ENCODE results near the gene GAPT. TPM values are rescaled to one million over a fixed set of nuclear protein-coding genes. Genes with fewer than 3 reads are reported as not detected.

Gene GAPT
- total RNA-seq, 4 donors from 2014 or later: 0.09 to 2.9 (median 0.18) TPM; not detected in 1

DNA sequence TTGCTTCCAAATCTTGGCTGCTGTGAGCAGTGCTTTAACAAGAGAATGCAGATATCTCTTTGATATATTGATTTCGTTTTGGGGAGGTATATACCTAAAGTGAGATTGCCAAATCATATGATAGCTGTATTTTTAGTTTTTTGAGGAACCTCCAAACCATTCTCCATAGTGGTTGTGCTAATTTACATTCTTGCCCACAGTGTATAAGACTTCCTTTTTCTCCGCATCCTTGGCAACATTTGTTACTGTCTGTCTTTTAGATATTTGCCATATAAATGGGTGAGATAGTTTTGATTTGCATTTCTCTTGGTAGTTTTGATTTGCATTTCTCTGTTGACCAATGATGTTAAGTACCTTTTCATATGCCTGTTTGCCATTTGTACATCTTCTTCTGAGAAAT is 21.3 kb upstream of the GAPT start:
- H3K36me3 ChIP-seq: no peaks in the 10 kb centered on the region
- no peaks in the 10 kb centered on the region for H3K27me3 ChIP-seq
- no peak overlapping the region for H3K27ac ChIP-seq
- intact Hi-C loops (cut with DNase I): loop anchor here (10.0 kb wide), 1 partner anchor 965 kb away; no protein-coding TSS in a partner anchor
- H3K4me1 ChIP-seq: no peaks in the 10 kb centered on the region
- no peak overlapping the region for H3K4me3 ChIP-seq
- TF ChIP-seq, protein P1, sequence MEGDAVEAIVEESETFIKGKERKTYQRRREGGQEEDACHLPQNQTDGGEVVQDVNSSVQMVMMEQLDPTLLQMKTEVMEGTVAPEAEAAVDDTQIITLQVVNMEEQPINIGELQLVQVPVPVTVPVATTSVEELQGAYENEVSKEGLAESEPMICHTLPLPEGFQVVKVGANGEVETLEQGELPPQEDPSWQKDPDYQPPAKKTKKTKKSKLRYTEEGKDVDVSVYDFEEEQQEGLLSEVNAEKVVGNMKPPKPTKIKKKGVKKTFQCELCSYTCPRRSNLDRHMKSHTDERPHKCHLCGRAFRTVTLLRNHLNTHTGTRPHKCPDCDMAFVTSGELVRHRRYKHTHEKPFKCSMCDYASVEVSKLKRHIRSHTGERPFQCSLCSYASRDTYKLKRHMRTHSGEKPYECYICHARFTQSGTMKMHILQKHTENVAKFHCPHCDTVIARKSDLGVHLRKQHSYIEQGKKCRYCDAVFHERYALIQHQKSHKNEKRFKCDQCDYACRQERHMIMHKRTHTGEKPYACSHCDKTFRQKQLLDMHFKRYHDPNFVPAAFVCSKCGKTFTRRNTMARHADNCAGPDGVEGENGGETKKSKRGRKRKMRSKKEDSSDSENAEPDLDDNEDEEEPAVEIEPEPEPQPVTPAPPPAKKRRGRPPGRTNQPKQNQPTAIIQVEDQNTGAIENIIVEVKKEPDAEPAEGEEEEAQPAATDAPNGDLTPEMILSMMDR (IDR thresholded peaks at IDR 0.05): no peak
- no peak for TF ChIP-seq POLR2A (IDR thresholded peaks at IDR 0.05)
- DNase-seq: no peak
- peaks cover 0 to 3% (median 0%) of the 10 kb centered on the region in 3 donors for H3K9me3 ChIP-seq
- WGBS, 2 donors: 42 to 65% methylated on average over 2 of the region's 2 CpGs

DNA sequence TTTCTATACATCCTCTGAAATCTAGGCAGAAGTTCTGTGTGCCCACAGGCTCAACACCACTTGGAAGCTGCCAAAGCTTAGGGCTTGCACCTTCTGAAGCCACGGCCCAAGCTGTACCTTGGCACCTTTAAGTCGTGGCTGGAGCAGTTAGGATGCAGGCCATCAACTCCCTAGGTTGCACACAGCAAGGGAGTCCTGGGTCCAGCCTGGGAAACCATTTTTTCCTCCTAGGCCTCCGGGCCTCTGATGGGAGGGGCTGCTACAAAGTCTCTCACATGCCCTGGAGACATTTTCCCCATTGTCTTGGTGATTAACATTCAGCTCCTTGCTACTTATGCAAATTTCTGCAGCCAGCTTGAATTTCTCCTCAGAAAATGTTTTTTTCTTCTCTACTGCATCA is 15.8 kb upstream of the GAPT start:
- intact Hi-C loops (cut with DNase I): no loop called here
- Histone ChIP-seq H3K27me3 (no peaks in the 10 kb centered on the region), H3K36me3 (no peaks in the 10 kb centered on the region), H3K27ac (no peak overlapping the region), H3K4me1 (no peaks in the 10 kb centered on the region), H3K9me3 (peaks cover 0 to 13% (median 4%) of the 10 kb centered on the region in 3 donors), H3K4me3 (no peak overlapping the region)
- no peak for TF ChIP-seq POLR2A (IDR thresholded peaks at IDR 0.05)
- TF ChIP-seq, protein P1 (IDR thresholded peaks at IDR 0.05): no peak
- 29 to 83% methylated on average over 2 of the region's 3 CpGs for WGBS, 2 donors
- DNase-seq: no peak

DNA sequence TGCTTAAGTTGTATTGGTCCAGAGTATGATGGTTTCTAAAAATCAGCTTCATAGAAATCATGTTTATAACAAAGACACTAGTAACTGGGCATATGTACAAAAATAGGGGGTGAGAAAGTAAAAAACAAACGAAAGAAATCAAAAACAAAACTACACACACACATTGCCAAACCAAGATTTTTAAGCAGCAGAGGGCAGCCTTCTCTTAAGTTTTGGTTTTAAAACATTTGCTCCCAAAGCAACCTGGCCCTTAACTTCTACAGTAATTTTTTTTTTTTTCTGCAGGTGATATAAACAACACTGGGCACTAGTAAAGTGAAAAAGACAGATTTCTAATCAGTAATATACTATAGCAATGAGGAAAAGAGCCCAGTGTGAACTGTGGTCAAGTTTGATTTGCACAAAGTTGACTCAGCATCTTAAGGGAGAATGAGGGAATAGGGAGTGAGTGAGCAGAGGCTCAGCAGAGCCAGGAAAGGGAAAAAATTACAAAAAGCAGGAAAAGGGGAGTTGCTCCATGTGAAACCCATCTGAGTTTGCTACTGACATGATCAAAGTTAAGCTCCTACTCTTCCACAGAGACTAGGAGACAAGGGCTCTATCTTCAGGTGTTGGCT is 13.4 kb upstream of the GAPT start:
- TF ChIP-seq POLR2A (IDR thresholded peaks at IDR 0.05): no peak
- TF ChIP-seq, protein P1 (IDR thresholded peaks at IDR 0.05): no peak
- WGBS, 2 donors: 26 to 55% methylated on average over 1 of the region's 1 CpG
- no peak for DNase-seq
- H3K4me3 ChIP-seq: no peak overlapping the region
- H3K9me3 ChIP-seq: peaks cover 0 to 13% (median 4%) of the 10 kb centered on the region in 3 donors
- H3K27ac ChIP-seq: no peak overlapping the region
- no peaks in the 10 kb centered on the region for H3K36me3 ChIP-seq
- H3K27me3 ChIP-seq: peaks cover 0 to 2% (median 0%) of the 10 kb centered on the region in 4 donors
- intact Hi-C loops (cut with DNase I): no loop called here
- no peaks in the 10 kb centered on the region for H3K4me1 ChIP-seq

DNA sequence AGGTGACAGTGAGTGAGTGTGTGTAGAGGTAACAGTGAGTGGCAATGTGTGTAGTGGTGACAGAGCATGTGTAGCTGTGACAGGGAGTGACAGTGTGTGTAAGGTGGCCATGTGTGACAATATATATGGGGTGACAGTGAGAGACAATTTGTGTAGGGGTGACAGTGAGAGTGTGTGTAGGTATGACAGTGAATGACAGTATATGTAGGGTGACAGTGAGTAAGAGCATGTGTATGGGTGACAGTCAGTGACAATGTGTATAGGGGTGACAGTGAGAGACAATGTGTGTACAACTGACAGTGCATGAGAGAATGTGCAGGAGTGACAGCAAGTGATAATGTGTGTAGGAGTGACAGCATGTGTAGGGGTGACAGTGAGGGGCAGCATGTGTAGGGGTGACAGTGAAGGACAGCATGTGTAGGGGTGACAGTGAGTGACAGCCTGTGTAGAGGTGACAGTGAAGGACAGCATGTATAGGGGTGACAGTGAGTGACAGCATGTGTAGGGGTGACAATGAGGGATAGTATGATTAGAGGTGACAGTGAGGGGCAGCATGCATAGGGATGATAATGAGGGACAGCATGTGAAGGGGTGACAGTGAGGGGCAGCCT is 10.1 kb upstream of the GAPT start:
- Histone ChIP-seq H3K4me3 (no peak overlapping the region), H3K36me3 (no peaks in the 10 kb centered on the region), H3K27ac (no peak overlapping the region), H3K27me3 (peaks cover 0 to 3% (median 0%) of the 10 kb centered on the region in 4 donors), H3K9me3 (no peaks in the 10 kb centered on the region), H3K4me1 (no peaks in the 10 kb centered on the region)
- DNase-seq: no peak
- intact Hi-C loops (cut with DNase I): no loop called here
- no peak for TF ChIP-seq POLR2A (IDR thresholded peaks at IDR 0.05)
- TF ChIP-seq, protein P1 (IDR thresholded peaks at IDR 0.05): no peak

DNA sequence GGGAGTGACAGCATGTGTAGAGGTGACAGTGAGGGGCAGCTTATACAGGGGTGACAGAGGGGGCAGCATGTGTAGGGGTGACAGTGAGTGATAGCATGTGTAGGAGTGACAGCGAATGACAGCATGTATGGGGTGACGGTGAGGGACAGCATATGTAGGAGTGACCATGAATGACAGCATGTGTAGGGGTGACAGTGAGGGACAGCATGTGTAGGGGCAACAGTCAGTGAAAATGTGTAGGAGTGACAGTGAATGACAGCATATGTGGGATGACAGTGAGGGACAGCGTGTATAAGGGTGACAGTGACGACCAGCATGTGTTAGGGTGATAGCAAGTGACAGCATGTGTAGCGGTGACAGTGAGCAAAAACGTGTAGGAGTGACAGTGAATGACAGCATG is 9.4 kb upstream of the GAPT start:
- Histone ChIP-seq H3K27me3 (peaks cover 0 to 3% (median 0%) of the 10 kb centered on the region in 4 donors), H3K36me3 (no peaks in the 10 kb centered on the region), H3K4me3 (no peak overlapping the region), H3K4me1 (no peaks in the 10 kb centered on the region), H3K27ac (no peak overlapping the region), H3K9me3 (no peaks in the 10 kb centered on the region)
- TF ChIP-seq, protein P1 (IDR thresholded peaks at IDR 0.05): no peak
- no peak for TF ChIP-seq POLR2A (IDR thresholded peaks at IDR 0.05)
- intact Hi-C loops (cut with DNase I): no loop called here
- 79 to 80% methylated on average over 6 of the region's 6 CpGs for WGBS, 2 donors
- DNase-seq: no peak

Measured in esophagus squamous epithelium (tissue), 5 donors.